ENCODE data around the gene VPS33B.
A peak's percentile ranks its signal among the peaks of the same experiment; 100 is the strongest.

Gene VPS33B

GRCh38 chr15:91061997-91062396, 39.6 kb upstream of the VPS33B start:
- TF ChIP-seq CTCF (IDR thresholded peaks at IDR 0.05; ENCODE audit: extremely low read depth, missing control alignments): no peak
- DNase-seq (ENCODE audit: low spot score): no peak

GRCh38 chr15:91061230-91061629, 38.8 kb upstream of the VPS33B start:
- no peak for DNase-seq (ENCODE audit: low spot score)

GRCh38 chr15:91055548-91056331, 33.3 kb upstream of the VPS33B start:
- peak; percentile 71 for DNase-seq (ENCODE audit: low spot score)
- TF ChIP-seq CTCF (IDR thresholded peaks at IDR 0.05; ENCODE audit: extremely low read depth, missing control alignments): peak; percentile 72

More at GRCh38 chr15:91061230-91061629, 38.8 kb upstream of the VPS33B start:
- no peak for TF ChIP-seq CTCF (IDR thresholded peaks at IDR 0.05; ENCODE audit: extremely low read depth, missing control alignments)

- DNase-seq (ENCODE audit: low spot score): no peak
- no peak for TF ChIP-seq CTCF (IDR thresholded peaks at IDR 0.05; ENCODE audit: extremely low read depth, missing control alignments)
Observed at GRCh38 chr15:91054816-91055215, 32.4 kb upstream of the VPS33B start.

- TF ChIP-seq CTCF (IDR thresholded peaks at IDR 0.05; ENCODE audit: extremely low read depth, missing control alignments): no peak
- no peak for DNase-seq (ENCODE audit: low spot score)
Observed at GRCh38 chr15:91051248-91051647, 28.9 kb upstream of the VPS33B start.

- TF ChIP-seq CTCF (IDR thresholded peaks at IDR 0.05; ENCODE audit: extremely low read depth, missing control alignments): no peak
- DNase-seq (ENCODE audit: low spot score): no peak
Observed at GRCh38 chr15:91050128-91050455, 27.7 kb upstream of the VPS33B start.

- peak; percentile 48 for TF ChIP-seq CTCF (IDR thresholded peaks at IDR 0.05; ENCODE audit: extremely low read depth, missing control alignments)
- peak; percentile 56 for DNase-seq (ENCODE audit: low spot score)
Observed at GRCh38 chr15:91049378-91050127, 27.2 kb upstream of the VPS33B start.
